ENCODE results near the gene KRTAP1-3.
"Not testable (repeated sequence)": the region's sequence is repeated elsewhere in the genome, so short reads cannot be mapped to it uniquely, and the experiment has no call there.

The KRTAP1-3 gene

DNA sequence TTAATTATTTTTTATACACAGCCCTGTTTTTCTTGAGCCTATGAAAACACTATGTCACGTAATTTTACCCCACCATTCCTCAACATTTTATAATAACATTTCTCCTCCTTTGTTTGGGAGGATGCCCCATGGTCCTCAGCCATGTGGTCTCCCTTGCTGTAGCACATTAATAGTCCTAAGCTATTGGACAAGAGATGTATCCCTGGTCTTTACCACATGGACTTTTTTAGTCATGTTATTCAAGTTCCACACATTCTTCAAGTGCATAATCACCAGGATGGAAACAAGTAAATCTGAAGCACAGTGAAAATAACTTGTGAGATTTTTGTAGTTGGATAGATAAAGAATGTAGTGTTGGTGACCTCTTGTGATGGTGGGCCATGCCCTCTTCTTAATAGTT, 27.3 kb upstream of the KRTAP1-3 start:
- Mint-ChIP-seq H3K4me1 (no peaks in the 10 kb centered on the region), H3K9me3 (no peaks in the 10 kb centered on the region), H3K27me3 (ENCODE audit: low read depth) (peaks cover 7% of the 10 kb centered on the region), H3K36me3 (ENCODE audit: low read depth) (no peaks in the 10 kb centered on the region), H3K27ac (no peak overlapping the region), H3K4me3 (no peak overlapping the region)
- TF ChIP-seq, protein P1, sequence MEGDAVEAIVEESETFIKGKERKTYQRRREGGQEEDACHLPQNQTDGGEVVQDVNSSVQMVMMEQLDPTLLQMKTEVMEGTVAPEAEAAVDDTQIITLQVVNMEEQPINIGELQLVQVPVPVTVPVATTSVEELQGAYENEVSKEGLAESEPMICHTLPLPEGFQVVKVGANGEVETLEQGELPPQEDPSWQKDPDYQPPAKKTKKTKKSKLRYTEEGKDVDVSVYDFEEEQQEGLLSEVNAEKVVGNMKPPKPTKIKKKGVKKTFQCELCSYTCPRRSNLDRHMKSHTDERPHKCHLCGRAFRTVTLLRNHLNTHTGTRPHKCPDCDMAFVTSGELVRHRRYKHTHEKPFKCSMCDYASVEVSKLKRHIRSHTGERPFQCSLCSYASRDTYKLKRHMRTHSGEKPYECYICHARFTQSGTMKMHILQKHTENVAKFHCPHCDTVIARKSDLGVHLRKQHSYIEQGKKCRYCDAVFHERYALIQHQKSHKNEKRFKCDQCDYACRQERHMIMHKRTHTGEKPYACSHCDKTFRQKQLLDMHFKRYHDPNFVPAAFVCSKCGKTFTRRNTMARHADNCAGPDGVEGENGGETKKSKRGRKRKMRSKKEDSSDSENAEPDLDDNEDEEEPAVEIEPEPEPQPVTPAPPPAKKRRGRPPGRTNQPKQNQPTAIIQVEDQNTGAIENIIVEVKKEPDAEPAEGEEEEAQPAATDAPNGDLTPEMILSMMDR (IDR thresholded peaks at IDR 0.05; ENCODE audit: unreplicated experiment in 3 of 3) = no peak

DNA sequence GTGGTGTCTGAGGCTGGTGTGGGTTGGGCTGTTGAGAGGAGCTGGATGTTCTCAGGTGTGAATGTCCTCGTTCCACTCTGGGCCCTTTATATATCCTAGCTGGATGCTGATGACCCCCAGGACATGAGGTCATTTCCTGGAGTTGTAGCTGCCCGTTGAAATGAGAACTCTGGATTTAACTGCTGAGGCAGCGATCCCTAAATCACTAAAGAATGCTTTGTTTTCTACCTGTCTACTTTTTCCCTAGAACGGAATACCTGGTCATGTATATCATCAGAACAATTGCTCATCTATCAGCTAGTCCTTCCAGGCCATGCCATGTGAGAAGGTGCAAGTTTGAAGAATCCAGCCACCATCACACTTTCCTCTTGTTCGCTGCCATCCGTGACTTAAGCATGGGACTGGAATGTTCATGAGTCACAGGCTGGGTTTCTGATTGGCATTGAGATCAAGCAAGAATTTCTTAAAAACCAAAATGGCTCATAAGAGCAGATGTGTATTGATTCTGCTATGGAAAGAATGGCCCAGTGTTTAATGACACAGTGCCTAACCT, 25.5 kb upstream of the KRTAP1-3 start, which contains the start of gene KRTAP2-3:
Gene KRTAP2-3 (minus strand): TSS at position 63 of the 553 bp plus-strand sequence. CDS start 64 bp downstream, outside the sequence.
- Mint-ChIP-seq H3K4me3 (no peak within 1 kb of the TSS), H3K27ac (no peak within 1 kb of the TSS), H3K36me3 (ENCODE audit: low read depth) (no peaks in the 10 kb centered on the region), H3K27me3 (ENCODE audit: low read depth) (peaks cover 7% of the 10 kb centered on the region), H3K9me3 (no peaks in the 10 kb centered on the region), H3K4me1 (no peaks in the 10 kb centered on the region)
- TF ChIP-seq, protein P1 (IDR thresholded peaks at IDR 0.05; ENCODE audit: unreplicated experiment in 3 of 3) = no peak

DNA sequence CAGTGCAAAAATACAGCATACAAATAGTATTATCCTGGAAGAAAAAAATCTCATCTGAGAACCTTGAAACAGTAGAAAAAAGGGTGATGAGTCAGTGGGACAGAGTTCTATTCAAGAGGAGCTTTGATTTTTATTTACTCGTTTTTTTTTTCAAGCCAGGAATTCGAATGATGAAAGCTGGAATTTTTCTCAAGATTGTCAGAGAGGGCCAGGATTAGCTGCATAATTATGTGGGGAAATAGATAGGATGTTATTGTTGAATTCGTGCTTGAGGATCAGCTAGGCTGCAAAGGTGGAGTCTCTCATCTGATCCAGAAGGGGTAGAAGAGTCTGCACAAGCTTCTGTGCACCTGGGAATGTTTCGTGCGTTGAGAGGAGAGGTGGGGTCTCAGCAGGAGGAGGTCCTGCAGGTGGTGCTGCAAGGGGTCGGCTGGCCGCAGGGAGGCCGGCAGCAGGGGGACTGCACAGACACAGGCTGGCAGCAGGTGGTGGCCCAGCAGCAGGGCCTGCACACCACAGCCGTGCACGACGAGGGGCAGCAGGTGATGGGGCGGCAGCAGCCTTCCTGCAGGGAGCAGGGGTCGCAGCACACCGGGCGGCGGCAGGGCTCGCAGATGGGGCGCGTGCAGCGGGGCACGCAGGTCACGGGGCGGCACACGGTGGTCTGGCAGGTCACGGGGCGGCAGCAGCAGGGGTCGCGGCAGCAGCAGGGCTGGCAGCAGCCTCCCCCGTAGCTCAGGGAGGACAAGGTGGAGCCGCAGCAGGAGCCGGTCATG, 24.8 kb upstream of the KRTAP1-3 start:
- not testable (repeated sequence) for H3K4me1 Mint-ChIP-seq; H3K4me3 Mint-ChIP-seq; H3K27me3 Mint-ChIP-seq (ENCODE audit: low read depth); H3K36me3 Mint-ChIP-seq (ENCODE audit: low read depth); H3K27ac Mint-ChIP-seq; H3K9me3 Mint-ChIP-seq

DNA sequence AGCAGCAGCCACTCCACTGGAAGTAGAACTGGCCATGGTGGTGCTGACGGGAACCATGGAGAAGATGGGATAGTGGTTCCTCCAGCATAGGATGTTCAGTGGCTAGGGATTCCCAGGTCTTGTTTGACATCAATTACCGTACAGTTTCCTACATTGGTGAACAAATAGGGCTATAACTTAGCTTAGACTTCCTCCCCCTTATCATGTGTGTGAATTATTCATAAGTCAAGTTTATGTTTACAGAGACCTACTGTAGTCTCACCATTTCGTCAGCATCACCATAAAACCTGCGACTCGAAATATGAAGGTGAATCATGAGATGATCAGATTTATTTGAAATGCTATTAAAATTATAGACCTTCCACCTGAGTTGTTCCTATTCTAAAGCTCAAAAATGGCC, 24.1 kb upstream of the KRTAP1-3 start:
- Mint-ChIP-seq H3K4me3 (no peak overlapping the region), H3K9me3 (peaks cover under 1% of the 10 kb centered on the region), H3K4me1 (no peaks in the 10 kb centered on the region), H3K27me3 (ENCODE audit: low read depth) (peaks cover 4% of the 10 kb centered on the region), H3K27ac (no peak overlapping the region), H3K36me3 (ENCODE audit: low read depth) (peaks cover under 1% of the 10 kb centered on the region)
- TF ChIP-seq, protein P1 (IDR thresholded peaks at IDR 0.05; ENCODE audit: unreplicated experiment in 3 of 3) = no peak

DNA sequence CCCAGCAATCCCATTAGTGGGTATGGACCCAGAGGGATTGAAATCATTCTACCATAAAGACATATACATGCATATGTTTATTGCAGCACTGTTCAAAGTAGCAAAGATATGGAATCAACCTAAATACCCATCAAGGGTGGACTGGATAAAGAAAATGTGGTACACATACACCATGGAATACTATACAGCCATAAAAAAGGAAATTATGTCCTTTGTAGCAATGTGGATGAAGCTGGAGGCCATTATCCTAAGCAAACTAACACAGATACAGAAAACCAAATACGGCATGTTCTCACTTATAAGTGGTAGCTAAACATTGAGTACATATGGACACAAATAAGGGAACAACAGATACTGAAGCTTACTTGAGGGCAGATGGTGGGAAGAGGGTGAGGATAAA, 22.9 kb upstream of the KRTAP1-3 start:
- H3K27ac Mint-ChIP-seq = no peak overlapping the region
- peaks cover 3% of the 10 kb centered on the region for H3K27me3 Mint-ChIP-seq (ENCODE audit: low read depth)
- TF ChIP-seq, protein P1 (IDR thresholded peaks at IDR 0.05; ENCODE audit: unreplicated experiment in 3 of 3) = no peak
- peaks cover 4% of the 10 kb centered on the region for H3K9me3 Mint-ChIP-seq
- H3K36me3 Mint-ChIP-seq (ENCODE audit: low read depth) = peaks cover 4% of the 10 kb centered on the region
- H3K4me1 Mint-ChIP-seq = no peaks in the 10 kb centered on the region
- no peak overlapping the region for H3K4me3 Mint-ChIP-seq

DNA sequence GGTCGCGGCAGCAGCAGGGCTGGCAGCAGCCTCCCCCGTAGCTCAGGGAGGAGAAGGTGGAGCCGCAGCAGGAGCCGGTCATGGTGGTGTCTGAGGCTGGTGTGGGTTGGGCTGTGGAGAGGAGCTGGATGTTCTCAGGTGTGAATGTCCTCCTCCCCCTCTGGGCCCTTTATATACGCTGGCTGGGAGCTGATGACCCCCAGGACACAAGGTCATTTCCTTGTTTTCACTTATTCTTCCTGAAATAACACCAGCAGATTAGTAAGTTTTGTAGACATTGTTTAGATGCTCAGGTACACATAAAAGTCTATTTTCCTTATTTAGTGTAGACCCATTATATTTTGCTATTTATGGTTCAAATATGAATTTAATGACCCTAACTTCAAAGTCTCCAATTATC, 20.5 kb upstream of the KRTAP1-3 start, which contains the start of gene KRTAP2-2:
Gene KRTAP2-2 (minus strand): TSS at position 101 of the 400 bp plus-strand sequence. CDS start 19 bp downstream, at position 82.
- peak within 1 kb of the TSS in 1 of 3 experiments; percentile 56 for H3K27ac Mint-ChIP-seq
- not testable (repeated sequence) for H3K27me3 Mint-ChIP-seq (ENCODE audit: low read depth); H3K36me3 Mint-ChIP-seq (ENCODE audit: low read depth); H3K9me3 Mint-ChIP-seq; H3K4me3 Mint-ChIP-seq; H3K4me1 Mint-ChIP-seq

DNA sequence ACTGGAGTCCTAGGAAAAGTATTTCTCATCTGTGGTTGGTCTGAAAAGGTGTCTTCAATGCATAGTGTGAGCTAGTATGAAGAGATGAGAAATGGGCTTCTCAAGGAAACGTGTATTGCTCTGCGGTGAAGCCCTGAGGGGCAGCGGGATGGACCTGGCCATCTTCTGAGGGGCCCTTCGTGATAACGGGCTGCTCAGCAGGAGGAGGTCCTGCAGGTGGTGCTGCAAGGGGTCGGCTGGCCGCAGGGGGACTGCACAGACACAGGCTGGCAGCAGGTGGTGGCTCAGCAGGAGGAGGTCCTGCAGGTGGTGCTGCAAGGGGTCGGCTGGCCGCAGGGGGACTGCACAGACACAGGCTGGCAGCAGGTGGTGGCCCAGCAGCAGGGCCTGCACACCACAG, 19.9 kb upstream of the KRTAP1-3 start:
- H3K4me3 Mint-ChIP-seq; H3K4me1 Mint-ChIP-seq; H3K27me3 Mint-ChIP-seq (ENCODE audit: low read depth); H3K36me3 Mint-ChIP-seq (ENCODE audit: low read depth); H3K9me3 Mint-ChIP-seq: not testable (repeated sequence)
- H3K27ac Mint-ChIP-seq = peak overlapping the region in 1 of 3 experiments; percentile 56
